PFSK-1 (cell line): Measurements from ENCODE around the gene CERS6.

Experiments
- SIN3A ChIP-seq: IDR thresholded peaks from 2 replicates; pipeline ENCODE4 v1.6.1; 2012; ENCODE audit warnings: mild to moderate bottlenecking, low read length, moderate library complexity, borderline replicate concordance; ENCODE audit not compliant: insufficient read depth
- TF ChIP-seq, protein P1 (sequence below), 2 experiments: IDR thresholded peaks; 2 replicates each; pipeline versions ENCODE4 v1.6.1 to v1.8.0; 2011 to 2012; ENCODE audit warnings: low read depth in 2 of 2, low read length in 2 of 2, control low read depth in 1 of 2, inconsistent platforms in 1 of 2, mild to moderate bottlenecking in 1 of 2, moderate library complexity in 1 of 2; ENCODE audit not compliant: insufficient read depth in 1 of 2

DNA sequence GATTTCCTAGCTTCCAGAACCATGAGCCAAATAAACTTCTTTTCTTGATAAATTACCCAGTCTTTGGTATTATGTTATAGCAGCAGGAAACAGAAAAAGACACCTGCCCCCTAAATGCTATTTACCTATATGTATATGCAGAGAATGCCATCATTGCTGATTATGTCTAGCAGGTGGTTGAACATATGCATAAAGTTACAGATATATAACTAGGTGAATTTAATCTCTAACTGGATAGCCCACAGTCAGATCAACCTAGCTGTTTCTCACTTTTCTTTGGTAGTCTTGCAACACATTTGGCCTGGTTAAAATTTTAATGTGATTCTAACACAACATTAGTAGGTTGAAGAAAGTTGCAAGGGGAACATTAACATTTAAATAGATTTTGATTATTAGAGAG is 7.1 kb upstream of the CERS6 start:
- TF ChIP-seq SIN3A: no peak
- TF ChIP-seq, protein P1, sequence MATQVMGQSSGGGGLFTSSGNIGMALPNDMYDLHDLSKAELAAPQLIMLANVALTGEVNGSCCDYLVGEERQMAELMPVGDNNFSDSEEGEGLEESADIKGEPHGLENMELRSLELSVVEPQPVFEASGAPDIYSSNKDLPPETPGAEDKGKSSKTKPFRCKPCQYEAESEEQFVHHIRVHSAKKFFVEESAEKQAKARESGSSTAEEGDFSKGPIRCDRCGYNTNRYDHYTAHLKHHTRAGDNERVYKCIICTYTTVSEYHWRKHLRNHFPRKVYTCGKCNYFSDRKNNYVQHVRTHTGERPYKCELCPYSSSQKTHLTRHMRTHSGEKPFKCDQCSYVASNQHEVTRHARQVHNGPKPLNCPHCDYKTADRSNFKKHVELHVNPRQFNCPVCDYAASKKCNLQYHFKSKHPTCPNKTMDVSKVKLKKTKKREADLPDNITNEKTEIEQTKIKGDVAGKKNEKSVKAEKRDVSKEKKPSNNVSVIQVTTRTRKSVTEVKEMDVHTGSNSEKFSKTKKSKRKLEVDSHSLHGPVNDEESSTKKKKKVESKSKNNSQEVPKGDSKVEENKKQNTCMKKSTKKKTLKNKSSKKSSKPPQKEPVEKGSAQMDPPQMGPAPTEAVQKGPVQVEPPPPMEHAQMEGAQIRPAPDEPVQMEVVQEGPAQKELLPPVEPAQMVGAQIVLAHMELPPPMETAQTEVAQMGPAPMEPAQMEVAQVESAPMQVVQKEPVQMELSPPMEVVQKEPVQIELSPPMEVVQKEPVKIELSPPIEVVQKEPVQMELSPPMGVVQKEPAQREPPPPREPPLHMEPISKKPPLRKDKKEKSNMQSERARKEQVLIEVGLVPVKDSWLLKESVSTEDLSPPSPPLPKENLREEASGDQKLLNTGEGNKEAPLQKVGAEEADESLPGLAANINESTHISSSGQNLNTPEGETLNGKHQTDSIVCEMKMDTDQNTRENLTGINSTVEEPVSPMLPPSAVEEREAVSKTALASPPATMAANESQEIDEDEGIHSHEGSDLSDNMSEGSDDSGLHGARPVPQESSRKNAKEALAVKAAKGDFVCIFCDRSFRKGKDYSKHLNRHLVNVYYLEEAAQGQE (IDR thresholded peaks at IDR 0.05; ENCODE audit: insufficient read depth in 1 of 2, low read depth in 2 of 2, low read length in 2 of 2): no peak
